ENCODE results near the gene REEP6.

GRCh38 chr19:1469255-1470054 is 21.5 kb upstream of the REEP6 start:
- TF ChIP-seq POLR2A (IDR thresholded peaks at IDR 0.05) (no peak), CTCF (IDR thresholded peaks at IDR 0.05) (no peak)

All from thyroid gland (tissue), 4 donors.